HL-60/S4 (cell line): Measurements from ENCODE around the gene MRPS27.

ENCODE experiments used
- in situ Hi-C: fragments of 300-500 bp; cut with MboI; formaldehyde crosslinking; loops from 2 replicates; pipeline ENCODE4 v1.14.3; 2022; ENCODE audit warnings: low sequenced_read_pairs

MRPS27 gene

DNA sequence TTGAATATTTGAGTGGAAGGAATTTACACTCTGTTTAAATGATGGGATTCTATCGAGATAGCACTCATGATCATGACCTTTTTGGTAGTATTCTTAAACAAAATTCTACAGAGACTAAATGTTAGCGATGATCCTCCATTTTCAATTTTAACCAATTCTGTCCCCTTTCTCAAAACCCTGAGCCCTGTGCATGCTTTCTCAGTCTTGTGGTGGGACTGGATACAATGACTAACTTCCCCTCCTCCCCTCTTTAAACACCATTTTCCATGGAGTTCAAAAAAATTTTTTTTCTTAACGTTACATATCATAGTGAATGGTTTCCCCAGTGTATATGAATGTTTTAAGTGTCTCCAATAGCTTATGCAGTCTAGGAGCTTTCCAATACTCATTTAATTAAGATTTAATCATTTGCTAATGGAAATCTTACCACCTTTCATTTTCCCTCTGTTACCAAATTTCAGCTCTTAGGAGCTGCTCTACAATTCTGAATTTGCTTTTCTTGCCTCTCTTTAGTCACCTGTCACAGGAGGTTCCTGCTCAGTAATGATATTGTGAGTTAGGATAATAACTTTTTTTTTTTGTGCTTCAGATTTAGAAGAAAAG lies 111.6 kb downstream of the MRPS27 start:
- in situ Hi-C loops = no loop called here

DNA sequence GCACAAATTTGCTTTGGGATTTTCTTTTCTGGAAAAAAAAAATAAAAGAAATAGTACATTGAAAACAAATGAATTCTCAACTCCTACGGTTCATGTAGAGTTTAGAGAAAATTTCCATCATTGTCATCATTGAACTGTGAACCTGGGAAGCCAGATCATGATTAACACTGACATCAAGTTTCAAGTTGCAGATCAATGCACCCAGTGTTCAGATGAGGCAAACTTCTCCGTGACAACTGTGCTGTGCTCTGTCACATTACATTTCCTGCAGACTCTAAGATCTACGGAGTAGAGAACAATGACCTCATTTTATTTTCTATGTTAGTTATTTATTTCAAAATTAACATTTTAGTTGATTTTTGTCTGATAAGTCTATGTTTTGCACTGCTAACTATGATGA lies 113.0 kb downstream of the MRPS27 start:
- in situ Hi-C loops = no loop called here

DNA sequence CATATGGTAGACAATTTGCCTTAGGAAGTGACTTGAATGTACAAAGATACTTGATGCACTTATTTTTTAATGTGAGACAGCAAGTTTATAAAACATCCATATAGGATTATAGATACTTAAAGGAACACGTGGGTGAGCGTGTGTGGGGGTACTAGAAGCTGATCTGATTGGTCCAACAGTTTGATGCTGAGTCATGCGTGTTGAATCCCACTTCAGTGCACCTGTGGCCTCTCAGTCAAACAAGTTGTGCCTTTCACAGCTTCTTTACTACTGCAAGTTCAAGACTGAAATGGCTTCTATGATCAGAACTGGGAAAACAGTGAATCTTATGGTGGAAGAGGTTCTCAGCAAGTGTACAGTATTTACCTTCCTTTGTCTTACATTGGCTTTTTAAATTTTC lies 113.9 kb downstream of the MRPS27 start:
- in situ Hi-C loops = no loop called here

DNA sequence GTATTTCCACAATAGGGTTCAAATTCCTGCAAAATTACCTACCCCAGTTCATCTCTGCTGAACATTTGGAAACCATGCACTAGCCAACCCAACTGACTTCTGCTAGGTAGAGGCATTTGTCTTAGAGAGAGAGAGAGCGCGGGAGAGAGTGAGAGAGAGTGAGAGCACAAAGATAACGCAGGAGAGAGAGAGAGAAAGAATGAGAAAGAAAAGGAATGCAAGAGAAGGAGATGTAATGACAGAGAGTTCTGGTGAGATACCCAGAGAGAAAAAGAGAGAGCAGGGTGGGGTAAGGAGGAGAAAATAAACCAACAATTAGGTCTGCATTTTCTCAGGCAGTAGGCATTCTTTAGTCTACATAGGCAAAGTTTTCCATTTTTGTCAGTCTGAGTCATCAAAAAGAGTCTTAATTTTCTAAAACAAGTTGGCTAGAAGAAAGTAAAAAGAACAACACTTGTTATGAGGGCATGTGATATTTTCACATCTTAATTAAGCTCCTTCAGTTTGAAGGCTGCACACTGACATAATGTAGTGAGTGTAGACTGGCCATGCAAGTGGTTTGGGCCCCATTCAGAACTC lies 114.5 kb downstream of the MRPS27 start:
- in situ Hi-C loops = no loop called here

DNA sequence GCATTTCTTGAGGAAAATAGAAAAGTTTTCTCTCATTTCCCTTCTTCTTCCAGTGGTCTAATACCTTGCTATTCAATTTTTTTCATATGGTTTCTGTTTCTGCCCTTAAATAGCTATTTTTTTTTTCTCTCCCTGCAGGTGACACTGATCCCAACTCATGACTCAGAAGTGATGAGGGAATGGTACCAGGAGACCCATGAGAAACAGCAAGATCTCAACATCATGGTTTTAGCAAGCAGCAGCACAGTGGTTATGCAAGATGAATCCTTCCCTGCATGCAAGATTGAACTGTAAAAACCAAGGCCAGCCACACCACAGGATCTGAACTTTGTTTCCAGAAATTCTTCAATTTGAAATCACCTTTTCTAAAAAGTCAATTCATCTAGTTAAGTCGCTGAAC lies 115.1 kb downstream of the MRPS27 start:
- in situ Hi-C loops = no loop called here

GRCh38 chr5:72203251-72203845 lies 116.7 kb downstream of the MRPS27 start:
- in situ Hi-C loops = no loop called here

DNA sequence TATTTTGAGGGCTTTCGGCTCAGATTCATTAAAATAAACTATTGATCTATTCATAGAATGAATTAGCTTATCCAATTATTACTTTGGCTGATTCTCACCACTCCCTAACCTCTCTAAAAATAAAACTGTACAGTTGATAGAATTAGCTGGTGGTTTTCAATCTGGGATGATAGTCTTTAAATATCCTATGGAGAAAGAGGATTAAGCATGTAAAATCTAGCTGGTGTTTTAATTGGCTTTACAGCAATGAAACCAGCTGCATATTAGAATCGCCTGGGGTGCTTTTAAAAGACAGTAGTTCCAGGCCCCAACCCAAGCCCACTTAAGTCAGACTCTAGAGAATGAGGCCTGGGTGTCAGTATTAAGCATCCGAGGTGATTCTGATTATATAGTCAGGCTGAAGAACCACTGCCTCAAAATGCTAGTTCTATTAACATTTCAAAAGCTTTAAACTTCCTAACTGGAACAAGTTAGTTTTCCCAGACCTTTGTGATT lies 117.7 kb downstream of the MRPS27 start:
- in situ Hi-C loops = no loop called here

- in situ Hi-C loops = no loop called here
These were observed 120.4 kb downstream of the MRPS27 start for GRCh38 chr5:72199681-72200080.

DNA sequence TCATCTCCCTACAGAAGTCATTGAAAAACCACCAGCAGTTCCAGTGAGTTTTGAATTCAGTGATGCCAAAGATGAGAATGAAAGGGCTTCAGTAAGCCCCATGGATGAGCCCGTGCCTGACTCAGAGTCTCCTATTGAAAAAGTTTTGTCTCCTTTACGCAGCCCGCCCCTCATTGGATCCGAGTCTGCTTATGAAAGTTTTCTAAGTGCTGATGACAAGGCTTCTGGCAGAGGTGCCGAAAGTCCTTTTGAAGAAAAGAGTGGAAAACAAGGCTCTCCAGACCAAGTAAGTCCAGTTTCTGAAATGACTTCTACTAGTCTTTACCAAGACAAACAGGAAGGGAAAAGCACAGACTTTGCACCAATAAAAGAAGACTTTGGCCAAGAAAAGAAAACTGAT lies 122.6 kb downstream of the MRPS27 start:
- in situ Hi-C loops = no loop called here

DNA sequence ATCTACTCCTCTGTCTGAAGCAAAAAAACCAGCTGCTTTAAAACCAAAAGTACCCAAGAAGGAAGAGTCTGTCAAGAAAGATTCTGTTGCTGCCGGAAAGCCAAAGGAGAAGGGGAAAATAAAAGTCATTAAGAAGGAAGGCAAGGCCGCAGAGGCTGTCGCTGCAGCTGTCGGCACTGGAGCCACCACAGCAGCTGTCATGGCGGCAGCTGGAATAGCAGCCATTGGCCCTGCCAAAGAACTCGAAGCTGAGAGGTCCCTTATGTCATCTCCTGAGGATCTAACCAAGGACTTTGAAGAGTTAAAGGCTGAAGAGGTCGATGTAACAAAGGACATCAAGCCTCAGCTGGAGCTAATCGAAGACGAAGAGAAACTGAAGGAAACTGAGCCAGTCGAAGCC lies 124.5 kb downstream of the MRPS27 start:
- in situ Hi-C loops = no loop called here

GRCh38 chr5:72194846-72195245 lies 125.2 kb downstream of the MRPS27 start:
- in situ Hi-C loops = no loop called here

DNA sequence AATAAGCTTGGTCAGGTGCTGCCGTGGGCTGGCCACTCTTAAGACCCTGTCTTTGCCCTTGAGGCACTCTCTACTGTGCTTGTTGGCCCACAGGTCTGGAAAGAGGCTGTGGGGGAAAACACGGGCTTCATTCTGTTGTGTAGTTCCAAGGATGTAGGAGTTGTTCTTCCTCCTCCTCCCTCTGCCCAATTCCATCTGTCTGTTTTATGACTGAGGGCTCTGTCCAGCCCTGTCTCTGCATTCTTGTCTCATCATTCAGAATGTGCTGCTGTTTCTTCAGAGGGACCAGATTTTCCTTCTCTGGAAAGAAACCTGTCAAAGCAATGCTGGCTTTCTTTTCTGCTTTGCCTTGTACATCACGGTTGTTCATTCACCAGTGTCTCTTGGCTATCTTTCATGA lies 128.6 kb downstream of the MRPS27 start:
- in situ Hi-C loops = no loop called here

GRCh38 chr5:72189146-72189545 lies 130.9 kb downstream of the MRPS27 start:
- in situ Hi-C loops = no loop called here

GRCh38 chr5:72188166-72188565 lies 131.9 kb downstream of the MRPS27 start:
- in situ Hi-C loops = no loop called here

- in situ Hi-C loops = no loop called here
These were observed 132.5 kb downstream of the MRPS27 start for GRCh38 chr5:72187388-72188075.

GRCh38 chr5:72185496-72186329 lies 134.3 kb downstream of the MRPS27 start:
- in situ Hi-C loops = no loop called here

DNA sequence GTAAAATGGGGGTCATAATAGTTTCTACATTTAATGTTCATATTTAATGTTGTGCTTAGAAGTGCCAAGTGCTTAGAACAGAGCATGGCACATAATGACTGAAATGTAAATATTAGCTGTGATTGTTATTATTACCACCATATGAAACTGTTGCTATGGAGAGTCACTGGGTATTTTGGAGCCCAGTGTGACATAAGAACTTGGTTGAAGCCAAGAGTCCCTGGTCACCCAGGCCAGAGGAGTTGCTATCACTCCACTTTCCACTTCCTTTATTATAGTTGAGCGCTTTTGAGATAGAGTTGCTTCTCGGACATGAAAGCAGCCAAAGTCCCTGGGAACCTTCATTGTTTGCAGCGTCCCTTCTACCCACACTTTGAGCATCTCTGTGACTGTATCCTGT lies 135.6 kb downstream of the MRPS27 start:
- in situ Hi-C loops = no loop called here

DNA sequence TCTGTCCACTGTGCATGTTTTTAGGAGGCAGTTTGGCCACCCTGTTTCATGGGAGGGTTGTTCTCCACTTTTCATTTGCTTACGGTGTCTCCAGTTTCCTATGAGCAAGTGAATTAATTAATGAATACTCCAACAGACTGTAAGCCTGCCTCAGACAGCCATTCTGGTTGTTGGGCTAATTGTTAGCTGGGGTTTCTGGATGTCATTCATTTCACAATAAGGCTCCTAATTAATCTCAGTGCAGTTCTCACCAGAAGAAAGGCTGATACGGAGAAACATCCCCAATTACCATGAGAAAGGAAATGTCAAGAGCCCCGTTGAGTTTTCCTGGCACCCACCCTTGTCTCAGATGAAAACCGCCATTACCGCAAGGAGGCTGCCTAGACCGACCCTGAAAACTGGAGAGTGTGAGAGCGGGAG lies 136.9 kb downstream of the MRPS27 start:
- in situ Hi-C loops = no loop called here

GRCh38 chr5:72182686-72183085 lies 137.4 kb downstream of the MRPS27 start:
- in situ Hi-C loops = no loop called here

DNA sequence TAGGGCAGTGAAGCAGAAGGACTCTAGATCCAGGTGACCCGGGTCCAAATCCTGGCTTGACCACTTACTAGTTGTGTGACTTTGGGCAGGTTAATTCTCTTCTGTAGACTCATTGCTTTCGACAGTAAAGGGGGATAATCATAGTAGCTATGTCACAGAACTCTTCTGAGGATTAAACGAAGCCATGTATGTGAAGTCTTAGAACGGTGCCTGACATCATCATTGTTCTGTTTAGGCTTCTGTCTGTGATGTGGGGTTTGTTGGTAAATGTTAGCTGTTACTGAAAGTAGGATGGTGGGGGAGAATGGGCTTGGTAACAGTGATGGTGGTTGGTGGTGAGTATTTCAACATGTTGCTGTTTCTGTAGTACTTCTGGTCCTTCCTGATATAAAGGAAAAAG lies 139.1 kb downstream of the MRPS27 start:
- in situ Hi-C loops = no loop called here

DNA sequence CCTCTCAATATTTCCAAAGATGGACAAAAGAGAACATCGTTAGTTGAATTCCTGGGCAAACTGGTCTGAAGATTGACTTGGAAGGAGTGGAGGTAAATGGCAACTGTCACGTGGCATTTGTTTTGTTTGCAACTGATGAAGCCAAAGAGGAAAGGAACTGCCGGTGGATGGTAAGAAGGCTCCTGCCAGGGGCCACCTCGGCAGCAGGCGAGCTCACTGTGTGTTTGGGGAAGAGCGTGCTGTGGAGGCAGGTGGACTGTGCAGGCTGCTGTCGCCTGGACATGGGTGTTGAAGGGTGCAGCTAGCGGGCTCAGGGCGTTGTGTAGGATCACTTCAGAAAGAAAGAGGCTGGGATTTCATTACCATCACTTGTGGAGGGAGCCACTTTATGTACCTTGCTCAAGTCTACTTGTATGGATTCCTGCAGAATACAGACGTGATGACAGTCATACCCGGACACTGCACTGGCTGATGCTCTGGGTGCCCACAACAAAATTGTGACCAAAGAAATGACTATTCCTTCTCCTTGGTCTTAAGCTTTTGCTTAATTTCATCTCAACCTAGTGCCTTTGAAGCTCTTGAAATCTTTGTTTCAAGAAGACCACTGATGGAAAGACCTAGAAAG lies 140.1 kb downstream of the MRPS27 start:
- in situ Hi-C loops = no loop called here
